H1 (cell line): ENCODE data around the gene TERC. TPM values are rescaled to one million over a fixed set of nuclear protein-coding genes. Genes with fewer than 3 reads are reported as not detected.

Source experiments
- CTBP2 ChIP-seq: IDR thresholded peaks from 2 replicates; pipeline ENCODE4 v1.7.0; 2011; ENCODE audit warnings: borderline replicate concordance, mild to moderate bottlenecking, moderate library complexity, mixed read lengths, low read length; ENCODE audit not compliant: insufficient read depth, insufficient read length
- HDAC2 ChIP-seq, 2 experiments: fragments of 300-600 bp in 1 of 2; sonication (generic) in 1 of 2; IDR thresholded peaks; 2 replicates each; pipeline ENCODE4 v1.6.1; 2011 to 2012; ENCODE audit warnings: low read depth in 2 of 2, low read length in 2 of 2, mild to moderate bottlenecking in 2 of 2, moderate library complexity in 2 of 2, borderline replicate concordance in 1 of 2, inconsistent platforms in 1 of 2
- polyA plus RNA-seq, 7 experiments: library from polyadenylated mRNA; depleted of rRNA in 3 of 7; stranded (reverse) in 5 of 7; unstranded in 2 of 7; fragments of >200 nt in 5 of 7; fragments of 200-250 nt in 2 of 7; gene quantifications; 1 replicate in 5 of 7; 2 replicates in 1 of 7; 4 replicates in 1 of 7; pipeline versions ENCODE4 v1.2.1 to v1.2.3, GENCODE V29; 2011 to 2013; ENCODE audit warnings: missing spikeins in 2 of 7, mixed read lengths in 2 of 7
- total RNA-seq: library from RNA; stranded (reverse); fragmentation: NEBNext Ultra II Directional; extraction: Animal tissue kit (Norgen Biotek cat#: 25700); gene quantifications from 2 replicates; pipeline ENCODE4 v1.2.1, GENCODE V29; 2021

Gene TERC
- total and polyA plus RNA-seq, 2 of the 8 experiments (the other 6 are each of a cell fraction or from before 2014, with no cell fraction given) = 2.3 to 17.0 TPM

- TF ChIP-seq CTBP2 (no peak), HDAC2 (IDR thresholded peaks at IDR 0.05; ENCODE audit: borderline replicate concordance in 1 of 2, low read depth in 2 of 2, low read length in 2 of 2) (no peak)
These were observed 7.5 kb upstream of the TERC start (continued) for GRCh38 chr3:169772305-169772896.
